Measurements from ENCODE around the gene TERT. TPM values are rescaled to one million over a fixed set of nuclear protein-coding genes. Genes with fewer than 3 reads are reported as not detected.

TERT gene
- polyA plus RNA-seq, 1 donor from 2014 or later, result not detected

DNA sequence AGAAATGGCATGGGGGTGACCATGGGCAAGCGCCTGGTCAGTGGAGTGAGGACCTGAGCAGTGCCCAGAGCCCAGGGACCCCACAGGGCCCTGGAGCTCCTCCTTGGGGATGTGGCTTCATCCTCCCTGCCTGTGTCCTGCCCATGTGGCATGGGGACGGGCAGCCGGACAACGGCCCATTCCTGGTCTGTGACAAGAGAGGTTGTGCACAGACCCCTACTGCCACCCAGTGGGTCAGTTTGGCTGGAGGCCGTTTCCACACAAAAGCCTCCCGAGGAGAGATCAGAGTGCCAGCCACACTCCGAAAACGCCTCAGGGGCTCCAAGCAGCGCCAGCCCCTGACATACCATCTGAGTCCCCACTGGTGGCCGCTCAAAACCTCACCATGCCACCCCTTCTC, 49.9 kb downstream of the TERT start:
- no peak overlapping the region for H2AFZ ChIP-seq (ENCODE audit: low read depth, low read length)
- H3K4me3 ChIP-seq (ENCODE audit: low read length), result no peak overlapping the region
- no peak overlapping the region for H3K27ac ChIP-seq (ENCODE audit: low read length)
- no peaks in the 10 kb centered on the region for H3F3A ChIP-seq (ENCODE audit: insufficient read depth, low read length, poor library complexity, severe bottlenecking)
- H3K9ac ChIP-seq (ENCODE audit: low read length), result no peak overlapping the region
- H3K36me3 ChIP-seq (ENCODE audit: insufficient read depth, low read length), result no peaks in the 10 kb centered on the region
- H3K9me2 ChIP-seq (ENCODE audit: insufficient read depth, low read length), result no peaks in the 10 kb centered on the region
- H4K20me1 ChIP-seq (ENCODE audit: insufficient read depth), result no peaks in the 10 kb centered on the region
- H3K4me2 ChIP-seq (ENCODE audit: low read length), result no peak overlapping the region
- H3K27me3 ChIP-seq (ENCODE audit: insufficient read depth, low read depth, low read length), result peaks cover 5% of the 10 kb centered on the region
- H3K9me3 ChIP-seq (ENCODE audit: low read length), result no peaks in the 10 kb centered on the region
- H3K79me2 ChIP-seq (replicated peaks; ENCODE audit: insufficient read depth, low read length), result no peaks in the 10 kb centered on the region
- TF ChIP-seq, protein P1, sequence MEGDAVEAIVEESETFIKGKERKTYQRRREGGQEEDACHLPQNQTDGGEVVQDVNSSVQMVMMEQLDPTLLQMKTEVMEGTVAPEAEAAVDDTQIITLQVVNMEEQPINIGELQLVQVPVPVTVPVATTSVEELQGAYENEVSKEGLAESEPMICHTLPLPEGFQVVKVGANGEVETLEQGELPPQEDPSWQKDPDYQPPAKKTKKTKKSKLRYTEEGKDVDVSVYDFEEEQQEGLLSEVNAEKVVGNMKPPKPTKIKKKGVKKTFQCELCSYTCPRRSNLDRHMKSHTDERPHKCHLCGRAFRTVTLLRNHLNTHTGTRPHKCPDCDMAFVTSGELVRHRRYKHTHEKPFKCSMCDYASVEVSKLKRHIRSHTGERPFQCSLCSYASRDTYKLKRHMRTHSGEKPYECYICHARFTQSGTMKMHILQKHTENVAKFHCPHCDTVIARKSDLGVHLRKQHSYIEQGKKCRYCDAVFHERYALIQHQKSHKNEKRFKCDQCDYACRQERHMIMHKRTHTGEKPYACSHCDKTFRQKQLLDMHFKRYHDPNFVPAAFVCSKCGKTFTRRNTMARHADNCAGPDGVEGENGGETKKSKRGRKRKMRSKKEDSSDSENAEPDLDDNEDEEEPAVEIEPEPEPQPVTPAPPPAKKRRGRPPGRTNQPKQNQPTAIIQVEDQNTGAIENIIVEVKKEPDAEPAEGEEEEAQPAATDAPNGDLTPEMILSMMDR (IDR thresholded peaks at IDR 0.05; ENCODE audit: poor library complexity, severe bottlenecking), result no peak
- TF ChIP-seq MXI1 (conservative IDR thresholded peaks at IDR 0.05; ENCODE audit: poor library complexity, severe bottlenecking), result no peak
- no peak for TF ChIP-seq RAD21 (conservative IDR thresholded peaks at IDR 0.05)
- TF ChIP-seq SMC3 (conservative IDR thresholded peaks at IDR 0.05; ENCODE audit: poor library complexity), result no peak
- no peak for TF ChIP-seq POLR2AphosphoS5 (IDR thresholded peaks at IDR 0.05)
- TF ChIP-seq, protein P2, sequence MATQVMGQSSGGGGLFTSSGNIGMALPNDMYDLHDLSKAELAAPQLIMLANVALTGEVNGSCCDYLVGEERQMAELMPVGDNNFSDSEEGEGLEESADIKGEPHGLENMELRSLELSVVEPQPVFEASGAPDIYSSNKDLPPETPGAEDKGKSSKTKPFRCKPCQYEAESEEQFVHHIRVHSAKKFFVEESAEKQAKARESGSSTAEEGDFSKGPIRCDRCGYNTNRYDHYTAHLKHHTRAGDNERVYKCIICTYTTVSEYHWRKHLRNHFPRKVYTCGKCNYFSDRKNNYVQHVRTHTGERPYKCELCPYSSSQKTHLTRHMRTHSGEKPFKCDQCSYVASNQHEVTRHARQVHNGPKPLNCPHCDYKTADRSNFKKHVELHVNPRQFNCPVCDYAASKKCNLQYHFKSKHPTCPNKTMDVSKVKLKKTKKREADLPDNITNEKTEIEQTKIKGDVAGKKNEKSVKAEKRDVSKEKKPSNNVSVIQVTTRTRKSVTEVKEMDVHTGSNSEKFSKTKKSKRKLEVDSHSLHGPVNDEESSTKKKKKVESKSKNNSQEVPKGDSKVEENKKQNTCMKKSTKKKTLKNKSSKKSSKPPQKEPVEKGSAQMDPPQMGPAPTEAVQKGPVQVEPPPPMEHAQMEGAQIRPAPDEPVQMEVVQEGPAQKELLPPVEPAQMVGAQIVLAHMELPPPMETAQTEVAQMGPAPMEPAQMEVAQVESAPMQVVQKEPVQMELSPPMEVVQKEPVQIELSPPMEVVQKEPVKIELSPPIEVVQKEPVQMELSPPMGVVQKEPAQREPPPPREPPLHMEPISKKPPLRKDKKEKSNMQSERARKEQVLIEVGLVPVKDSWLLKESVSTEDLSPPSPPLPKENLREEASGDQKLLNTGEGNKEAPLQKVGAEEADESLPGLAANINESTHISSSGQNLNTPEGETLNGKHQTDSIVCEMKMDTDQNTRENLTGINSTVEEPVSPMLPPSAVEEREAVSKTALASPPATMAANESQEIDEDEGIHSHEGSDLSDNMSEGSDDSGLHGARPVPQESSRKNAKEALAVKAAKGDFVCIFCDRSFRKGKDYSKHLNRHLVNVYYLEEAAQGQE (IDR thresholded peaks at IDR 0.05; ENCODE audit: borderline replicate concordance), result no peak
- no peak for TF ChIP-seq TAF1 (IDR thresholded peaks at IDR 0.05; ENCODE audit: low read depth)
- no peak for TF ChIP-seq EZH2 (IDR thresholded peaks at IDR 0.05; ENCODE audit: borderline replicate concordance, insufficient read depth, low read length, poor library complexity, severe bottlenecking)
- no peak for TF ChIP-seq EP300 (conservative IDR thresholded peaks at IDR 0.05; ENCODE audit: poor library complexity, severe bottlenecking)

DNA sequence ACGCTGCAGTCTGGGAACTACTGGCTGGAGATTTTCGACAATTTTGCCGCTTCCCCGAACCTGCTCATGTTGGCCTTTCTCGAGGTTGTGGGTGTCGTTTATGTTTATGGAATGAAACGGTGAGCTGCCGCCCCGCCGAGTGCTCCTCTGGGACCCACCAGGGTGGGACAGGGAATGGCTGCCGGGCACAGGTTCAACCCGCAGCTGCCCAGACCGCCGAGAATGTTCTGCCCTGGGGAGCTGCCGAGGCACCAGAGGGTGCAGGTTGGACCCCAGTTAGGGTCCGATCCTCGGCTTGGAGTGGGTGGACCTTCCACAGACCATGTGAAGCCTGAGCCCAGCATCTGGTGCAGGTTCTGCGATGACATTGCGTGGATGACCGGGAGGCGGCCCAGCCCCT, 50.6 kb downstream of the TERT start:
- H3F3A ChIP-seq (ENCODE audit: insufficient read depth, low read length, poor library complexity, severe bottlenecking), result no peaks in the 10 kb centered on the region
- H3K9ac ChIP-seq (ENCODE audit: low read length), result no peak overlapping the region
- H3K36me3 ChIP-seq (ENCODE audit: insufficient read depth, low read length), result no peaks in the 10 kb centered on the region
- TF ChIP-seq POLR2AphosphoS5 (IDR thresholded peaks at IDR 0.05) (no peak), SMC3 (conservative IDR thresholded peaks at IDR 0.05; ENCODE audit: poor library complexity) (no peak)
- no peak overlapping the region for H3K4me3 ChIP-seq (ENCODE audit: low read length)
- no peak overlapping the region for H3K4me2 ChIP-seq (ENCODE audit: low read length)
- no peak overlapping the region for H2AFZ ChIP-seq (ENCODE audit: low read depth, low read length)
- no peaks in the 10 kb centered on the region for H4K20me1 ChIP-seq (ENCODE audit: insufficient read depth)
- peaks cover 5% of the 10 kb centered on the region for H3K27me3 ChIP-seq (ENCODE audit: insufficient read depth, low read depth, low read length)
- H3K27ac ChIP-seq (ENCODE audit: low read length), result no peak overlapping the region
- H3K9me2 ChIP-seq (ENCODE audit: insufficient read depth, low read length), result no peaks in the 10 kb centered on the region
- no peaks in the 10 kb centered on the region for H3K9me3 ChIP-seq (ENCODE audit: low read length)
- H3K79me2 ChIP-seq (replicated peaks; ENCODE audit: insufficient read depth, low read length), result no peaks in the 10 kb centered on the region

All from neural cell (in vitro differentiated cells).